IPS-15b (cell line): ENCODE measurements around the gene IFITM2.
"Not testable (repeated sequence)": the region's sequence is repeated elsewhere in the genome, so short reads cannot be mapped to it uniquely, and the experiment has no call there.

Experiments
- H3K27me3 ChIP-seq: one replicate; pipeline ENCODE4 v1.6.1; 2013; ENCODE audit warnings: low read length; ENCODE audit not compliant: control insufficient read depth, insufficient read depth
- H3K36me3 ChIP-seq: one replicate; pipeline ENCODE4 v1.6.1; 2013; ENCODE audit warnings: low read length; ENCODE audit not compliant: control insufficient read depth, insufficient read depth
- H3K4me1 ChIP-seq: one replicate; pipeline ENCODE4 v1.6.1; 2013; ENCODE audit warnings: mild to moderate bottlenecking, low read length; ENCODE audit not compliant: control insufficient read depth, insufficient read depth
- H3K4me3 ChIP-seq: one replicate; pipeline ENCODE4 v1.5.1; 2013; ENCODE audit warnings: low read depth, low read length
- H3K9ac ChIP-seq: one replicate; pipeline ENCODE4 v1.6.1; 2013; ENCODE audit warnings: low read depth, mild to moderate bottlenecking, low read length
- H3K9me3 ChIP-seq: one replicate; pipeline ENCODE4 v1.6.1; 2013; ENCODE audit warnings: mild to moderate bottlenecking, low read length; ENCODE audit not compliant: control insufficient read depth, insufficient read depth

Gene IFITM2

DNA sequence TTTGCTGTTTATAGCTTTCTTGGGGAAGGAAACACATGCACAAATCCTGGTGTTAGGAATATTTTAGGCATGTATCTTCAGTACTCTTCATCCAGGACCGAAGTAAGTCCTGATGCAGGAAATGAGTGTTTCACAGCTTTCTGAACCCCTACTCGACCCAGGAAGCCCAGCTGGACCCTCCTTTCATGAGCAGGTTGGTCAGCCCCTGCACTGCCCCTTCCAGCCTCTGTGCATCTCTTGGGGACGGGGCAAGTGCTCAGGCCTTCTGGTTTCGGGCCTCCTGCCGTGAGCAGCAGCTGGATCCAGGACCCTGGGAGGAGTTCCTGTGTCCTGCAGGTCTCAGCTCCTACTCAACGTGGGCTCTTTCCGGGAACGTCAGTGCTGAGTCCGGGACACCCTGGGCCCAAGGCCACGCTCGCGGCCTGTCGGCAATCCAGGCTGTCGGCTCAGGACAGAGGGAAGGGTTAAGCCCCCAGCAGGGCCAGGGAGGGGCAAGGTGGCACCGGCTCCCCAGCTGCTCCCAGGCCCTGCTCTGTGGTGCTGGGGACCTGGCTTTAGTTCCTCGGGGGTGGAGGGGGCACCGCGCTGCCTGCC, 2.5 kb downstream of the IFITM2 start:
- not testable (repeated sequence) for H3K9ac ChIP-seq

GRCh38 chr11:311013-311748, 3.6 kb downstream of the IFITM2 start:
- not testable (repeated sequence) for H3K9me3 ChIP-seq, H3K27me3 ChIP-seq, H3K9ac ChIP-seq
- peaks cover 13% of the 10 kb centered on the region for H3K36me3 ChIP-seq
- H3K4me3 ChIP-seq = peak overlapping the region; percentile 31
- H3K4me1 ChIP-seq = peaks cover 34% of the 10 kb centered on the region

More for the DNA sequence above, 2.5 kb downstream of the IFITM2 start:
- not testable (repeated sequence) for H3K36me3 ChIP-seq, H3K27me3 ChIP-seq, H3K9me3 ChIP-seq
- Histone ChIP-seq H3K4me1 (peaks cover 44% of the 10 kb centered on the region), H3K4me3 (peak overlapping the region; percentile 6)

DNA sequence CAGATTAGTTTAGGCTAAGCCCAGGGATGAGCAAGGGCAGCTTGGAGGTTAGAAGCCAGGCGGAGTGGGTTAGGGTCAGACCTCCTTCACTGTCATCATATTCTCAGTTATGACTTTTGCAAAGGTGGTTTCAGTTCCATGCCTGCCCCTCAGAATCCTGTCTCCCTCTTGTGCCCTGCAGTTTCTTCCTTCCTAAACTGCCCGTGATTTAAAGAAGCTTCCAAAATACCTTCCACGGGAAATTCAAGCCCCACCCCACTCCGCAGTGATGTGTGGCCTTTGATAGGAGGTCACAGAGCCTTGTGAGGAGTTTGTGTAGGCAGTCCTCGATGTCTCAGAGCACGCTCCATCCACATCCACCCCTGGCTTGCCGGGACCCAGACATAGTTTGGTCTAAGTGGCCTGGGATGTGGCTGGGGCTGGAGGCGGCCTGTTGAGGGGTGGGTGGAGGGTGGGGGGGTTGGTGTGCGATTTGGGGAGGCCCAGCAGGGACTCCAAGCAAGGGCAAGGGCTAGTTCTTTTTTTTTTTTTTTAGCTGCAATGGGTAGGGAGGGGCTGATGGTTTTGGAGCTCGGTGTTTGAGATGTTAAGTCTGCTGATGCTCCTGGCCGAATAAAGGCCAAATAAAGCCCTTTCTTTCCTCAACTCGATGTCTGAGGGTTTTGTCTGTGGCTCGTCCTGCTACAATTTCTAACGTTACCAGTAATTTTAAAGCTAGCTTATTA, 4.6 kb downstream of the IFITM2 start:
- no peaks in the 10 kb centered on the region for H3K27me3 ChIP-seq
- peaks cover 28% of the 10 kb centered on the region for H3K4me1 ChIP-seq
- H3K4me3 ChIP-seq = peak overlapping the region; percentile 96
- no peak overlapping the region for H3K9ac ChIP-seq
- H3K36me3 ChIP-seq = peaks cover 14% of the 10 kb centered on the region
- no peaks in the 10 kb centered on the region for H3K9me3 ChIP-seq

GRCh38 chr11:313304-313786, 5.7 kb downstream of the IFITM2 start:
- no peaks in the 10 kb centered on the region for H3K9me3 ChIP-seq
- peaks cover 24% of the 10 kb centered on the region for H3K4me1 ChIP-seq
- H3K4me3 ChIP-seq = peak overlapping the region; percentile 96
- H3K36me3 ChIP-seq = peaks cover 14% of the 10 kb centered on the region
- no peaks in the 10 kb centered on the region for H3K27me3 ChIP-seq
- peak overlapping the region; percentile 61 for H3K9ac ChIP-seq

DNA sequence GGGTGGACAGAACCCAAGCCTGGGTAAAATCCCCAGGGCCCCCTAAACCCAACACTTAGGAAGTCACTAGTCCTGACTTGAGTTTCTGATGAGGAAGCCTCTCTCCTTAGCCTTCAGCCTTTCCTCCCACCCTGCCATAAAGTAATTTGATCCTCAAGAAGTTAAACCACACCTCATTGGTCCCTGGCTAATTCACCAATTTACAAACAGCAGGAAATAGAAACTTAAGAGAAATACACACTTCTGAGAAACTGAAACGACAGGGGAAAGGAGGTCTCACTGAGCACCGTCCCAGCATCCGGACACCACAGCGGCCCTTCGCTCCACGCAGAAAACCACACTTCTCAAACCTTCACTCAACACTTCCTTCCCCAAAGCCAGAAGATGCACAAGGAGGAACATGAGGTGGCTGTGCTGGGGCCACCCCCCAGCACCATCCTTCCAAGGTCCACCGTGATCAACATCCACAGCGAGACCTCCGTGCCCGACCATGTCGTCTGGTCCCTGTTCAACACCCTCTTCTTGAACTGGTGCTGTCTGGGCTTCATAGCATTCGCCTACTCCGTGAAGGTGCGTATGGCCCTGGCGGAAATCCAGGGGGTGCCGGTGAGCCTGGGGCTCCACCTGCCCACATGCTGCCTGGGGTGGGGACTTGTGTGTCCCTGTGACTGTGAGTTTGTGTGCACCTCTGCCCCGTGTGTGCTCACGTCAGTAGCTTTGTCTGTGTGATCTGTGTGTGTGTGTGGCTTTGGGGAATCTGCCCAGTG, 6.4 kb downstream of the IFITM2 start, which contains the start of gene IFITM1:
Gene IFITM1 (plus strand): TSS at position 254 of the 767 bp plus-strand sequence. CDS start 131 bp downstream, at position 385.
- H3K36me3 ChIP-seq = peaks cover 14% of the 10 kb centered on the region
- H3K4me3 ChIP-seq = peak within 1 kb of the TSS; percentile 96
- no peaks in the 10 kb centered on the region for H3K9me3 ChIP-seq
- H3K27me3 ChIP-seq = no peaks in the 10 kb centered on the region
- H3K9ac ChIP-seq = peak within 1 kb of the TSS; percentile 85
- peaks cover 24% of the 10 kb centered on the region for H3K4me1 ChIP-seq

GRCh38 chr11:314554-314875, 6.9 kb downstream of the IFITM2 start:
- H3K9ac ChIP-seq = peak overlapping the region; percentile 56
- peak overlapping the region; percentile 96 for H3K4me3 ChIP-seq
- not testable (repeated sequence) for H3K9me3 ChIP-seq, H3K27me3 ChIP-seq
- H3K4me1 ChIP-seq = peaks cover 23% of the 10 kb centered on the region
- H3K36me3 ChIP-seq = peaks cover 14% of the 10 kb centered on the region

- no peaks in the 10 kb centered on the region for H3K27me3 ChIP-seq
- peaks cover 14% of the 10 kb centered on the region for H3K36me3 ChIP-seq
- H3K9me3 ChIP-seq = no peaks in the 10 kb centered on the region
- H3K4me1 ChIP-seq = peaks cover 18% of the 10 kb centered on the region
- peak overlapping the region; percentile 85 for H3K9ac ChIP-seq
- H3K4me3 ChIP-seq = peak overlapping the region; percentile 96
Observed at GRCh38 chr11:315051-315481, 7.5 kb downstream of the IFITM2 start.

GRCh38 chr11:315516-315994, 7.9 kb downstream of the IFITM2 start:
- H3K36me3 ChIP-seq = peaks cover 14% of the 10 kb centered on the region
- H3K4me1 ChIP-seq = peaks cover 18% of the 10 kb centered on the region
- peak overlapping the region; percentile 85 for H3K9ac ChIP-seq
- peak overlapping the region; percentile 96 for H3K4me3 ChIP-seq
- H3K27me3 ChIP-seq = no peaks in the 10 kb centered on the region
- no peaks in the 10 kb centered on the region for H3K9me3 ChIP-seq

GRCh38 chr11:316031-316701, 8.6 kb downstream of the IFITM2 start:
- H3K9me3 ChIP-seq = no peaks in the 10 kb centered on the region
- H3K36me3 ChIP-seq = peaks cover 14% of the 10 kb centered on the region
- peaks cover 18% of the 10 kb centered on the region for H3K4me1 ChIP-seq
- H3K27me3 ChIP-seq = no peaks in the 10 kb centered on the region
- H3K9ac ChIP-seq = peak overlapping the region; percentile 85
- H3K4me3 ChIP-seq = peak overlapping the region; percentile 96

DNA sequence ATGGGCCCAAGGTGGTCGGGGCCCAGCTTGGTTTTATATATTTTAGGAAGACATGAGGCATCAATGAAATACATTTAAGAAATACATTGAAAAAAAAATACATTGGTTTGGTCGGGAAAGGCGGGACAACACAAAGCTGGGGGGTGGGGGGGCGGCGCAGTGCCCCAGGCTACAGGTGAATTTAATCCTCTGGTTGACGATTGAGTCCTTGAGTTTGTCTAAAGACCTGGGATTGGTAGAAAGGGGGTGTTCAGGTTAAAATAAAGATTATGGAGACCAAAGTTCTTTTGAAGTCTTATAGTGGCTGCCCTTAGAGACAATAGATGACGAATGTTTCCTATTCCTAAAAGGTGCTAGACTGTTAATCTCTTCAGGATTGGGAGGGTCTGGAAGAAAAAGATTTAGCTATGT, 9.3 kb downstream of the IFITM2 start:
- H3K27me3 ChIP-seq = no peaks in the 10 kb centered on the region
- H3K36me3 ChIP-seq = peaks cover 14% of the 10 kb centered on the region
- peak overlapping the region; percentile 96 for H3K4me3 ChIP-seq
- no peak overlapping the region for H3K9ac ChIP-seq
- no peaks in the 10 kb centered on the region for H3K9me3 ChIP-seq
- peaks cover 16% of the 10 kb centered on the region for H3K4me1 ChIP-seq
